GM23338 (cell line): ENCODE results near the gene AEN. TPM values are rescaled to one million over a fixed set of nuclear protein-coding genes. Genes with fewer than 3 reads are reported as not detected.

Source experiments
- ATAC-seq: fragments of 200-7000 bp; cut with Tn5 transposase; 3 replicates; pipeline ENCODE4 v1.9.1; 2020
- DNase-seq: peaks from one replicate; pipeline ENCODE4 v3.0.0-alpha.2; 2015; ENCODE audit warnings: low spot score
- H2AFZ ChIP-seq: fragments of 200-600 bp; sonication (generic); 2 replicates; pipeline ENCODE4 v1.8.0; 2016; ENCODE audit warnings: antibody characterized with exemption, mild to moderate bottlenecking, moderate library complexity
- H3F3A ChIP-seq: fragments of 200-600 bp; sonication (generic); replicated peaks from 2 replicates; pipeline ENCODE4 v1.8.0; 2017; ENCODE audit warnings: antibody characterized with exemption, mixed run types, low read depth
- H3K27ac ChIP-seq: fragments of 200-600 bp; sonication (generic); 2 replicates; pipeline ENCODE4 v1.6.1; 2016; ENCODE audit warnings: low read depth
- H3K27me3 ChIP-seq: fragments of 200-600 bp; sonication (generic); 2 replicates; pipeline ENCODE4 v1.8.0; 2016; ENCODE audit warnings: mild to moderate bottlenecking, mixed run types, moderate library complexity; ENCODE audit not compliant: insufficient read depth
- H3K36me3 ChIP-seq: fragments of 200-600 bp; sonication (generic); 2 replicates; pipeline ENCODE4 v1.8.0; 2016; ENCODE audit warnings: mild to moderate bottlenecking; ENCODE audit not compliant: insufficient read depth
- H3K4me1 ChIP-seq: fragments of 200-600 bp; sonication (generic); 2 replicates; pipeline ENCODE4 v1.8.0; 2016; ENCODE audit warnings: mild to moderate bottlenecking, moderate library complexity; ENCODE audit not compliant: insufficient read depth
- H3K4me2 ChIP-seq: fragments of 200-600 bp; sonication (generic); 2 replicates; pipeline ENCODE4 v1.7.1; 2017; ENCODE audit warnings: mixed run types
- H3K4me3 ChIP-seq: fragments of 200-600 bp; sonication (generic); 2 replicates; pipeline ENCODE4 v1.6.1; 2016; ENCODE audit warnings: mixed run types
- H3K79me2 ChIP-seq: fragments of 200-600 bp; sonication (generic); replicated peaks from 2 replicates; pipeline ENCODE4 v1.8.0; 2017; ENCODE audit warnings: mild to moderate bottlenecking; ENCODE audit not compliant: insufficient read depth
- H3K9me2 ChIP-seq: fragments of 200-600 bp; sonication (generic); 2 replicates; pipeline ENCODE4 v1.8.0; 2017; ENCODE audit not compliant: insufficient read depth
- H4K20me1 ChIP-seq: fragments of 200-600 bp; sonication (generic); replicated peaks from 2 replicates; pipeline ENCODE4 v1.8.0; 2017; ENCODE audit warnings: mild to moderate bottlenecking; ENCODE audit not compliant: insufficient read depth
- H3K27ac Mint-ChIP-seq: 2 replicates; pipeline ENCODE4 v1.8.0; 2020; ENCODE audit warnings: inconsistent platforms, mild to moderate bottlenecking, moderate library complexity, mixed read lengths
- H3K27me3 Mint-ChIP-seq: 3 replicates; pipeline ENCODE4 v1.8.0; 2022; ENCODE audit warnings: low read depth, mild to moderate bottlenecking, moderate library complexity, mixed read lengths, inconsistent platforms; ENCODE audit not compliant: insufficient read depth, poor library complexity
- H3K36me3 Mint-ChIP-seq: 3 replicates; pipeline ENCODE4 v1.8.0; 2021; ENCODE audit warnings: low read depth, mild to moderate bottlenecking, inconsistent platforms, moderate library complexity, mixed read lengths
- H3K4me1 Mint-ChIP-seq: 3 replicates; pipeline ENCODE4 v1.8.0; 2020; ENCODE audit warnings: mild to moderate bottlenecking, inconsistent platforms, mixed read lengths
- H3K4me3 Mint-ChIP-seq: 3 replicates; pipeline ENCODE4 v1.8.0; 2021; ENCODE audit warnings: moderate library complexity, mild to moderate bottlenecking, inconsistent platforms, mixed read lengths
- H3K9me3 Mint-ChIP-seq: 3 replicates; pipeline ENCODE4 v1.8.0; 2020; ENCODE audit warnings: moderate library complexity, mild to moderate bottlenecking, inconsistent platforms, mixed read lengths
- CREB1 ChIP-seq: fragments of 250-450 bp; sonication (Bioruptor Pico); IDR thresholded peaks from 2 replicates; pipeline ENCODE4 v1.5.0; 2020; ENCODE audit warnings: low read depth, mild to moderate bottlenecking, moderate library complexity
- EZH2 ChIP-seq: fragments of 200-600 bp; sonication (generic); IDR thresholded peaks from one replicate; pipeline ENCODE4 v1.8.0; 2017; ENCODE audit warnings: antibody characterized with exemption, mild to moderate bottlenecking, low read depth; ENCODE audit not compliant: unreplicated experiment
- EZH2phosphoT487 ChIP-seq: fragments of 200-600 bp; sonication (generic); IDR thresholded peaks from one replicate; pipeline ENCODE4 v1.8.1; 2018; ENCODE audit warnings: antibody characterized with exemption; ENCODE audit not compliant: unreplicated experiment
- JUNB ChIP-seq: IDR thresholded peaks from one replicate; pipeline ENCODE4 v1.6.1; 2016; ENCODE audit warnings: antibody characterized with exemption; ENCODE audit not compliant: unreplicated experiment
- NANOG ChIP-seq: IDR thresholded peaks from 2 replicates; pipeline ENCODE4 v1.6.1; 2016; ENCODE audit warnings: antibody characterized with exemption, borderline replicate concordance
- POLR2AphosphoS5 ChIP-seq: IDR thresholded peaks from 2 replicates; pipeline ENCODE4 v1.6.1; 2016; ENCODE audit warnings: antibody characterized with exemption, low read depth
- ZNF114 ChIP-seq: fragments of 250-450 bp; sonication (Bioruptor Pico); IDR thresholded peaks from 2 replicates; pipeline ENCODE4 v1.5.0; 2020; ENCODE audit warnings: mild to moderate bottlenecking, moderate library complexity
- ZNF331 ChIP-seq: fragments of 250-450 bp; sonication (Bioruptor Pico); IDR thresholded peaks from 2 replicates; pipeline ENCODE4 v1.5.0; 2020; ENCODE audit warnings: low read depth, mild to moderate bottlenecking, moderate library complexity
- polyA plus RNA-seq: library from polyadenylated mRNA; unstranded; fragments of >200 nt; fragmentation: Nextera tagmentation; extraction: Ambion mirVana; gene quantifications from 2 replicates; pipeline ENCODE4 v1.2.1, GENCODE V29; 2016
- total RNA-seq: library from RNA; depleted of rRNA; stranded (reverse); fragments of >200 nt; shearing (Covaris generic); gene quantifications from 2 replicates; pipeline ENCODE4 v1.2.3, GENCODE V29; 2014
- TF ChIP-seq, protein P1 (sequence below): IDR thresholded peaks from 2 replicates; pipeline ENCODE4 v1.6.1; 2016; ENCODE audit warnings: antibody characterized with exemption
- TF ChIP-seq, protein P2 (sequence below): IDR thresholded peaks from one replicate; pipeline ENCODE4 v1.6.1; 2018; ENCODE audit warnings: antibody characterized with exemption; ENCODE audit not compliant: unreplicated experiment
- TF ChIP-seq, protein P3 (sequence below), 2 experiments: fragments of 200-600 bp in 1 of 2; sonication (generic) in 1 of 2; conservative IDR thresholded peaks; 2 replicates each; pipeline versions ENCODE4 v1.5.1 to v1.6.1; 2016 to 2017; ENCODE audit warnings: antibody characterized with exemption in 2 of 2, low read depth in 2 of 2, mild to moderate bottlenecking in 2 of 2, moderate library complexity in 1 of 2

The AEN gene
- total and polyA plus RNA-seq, 2 experiments from 2014 or later: 82.3 to 220 TPM

DNA sequence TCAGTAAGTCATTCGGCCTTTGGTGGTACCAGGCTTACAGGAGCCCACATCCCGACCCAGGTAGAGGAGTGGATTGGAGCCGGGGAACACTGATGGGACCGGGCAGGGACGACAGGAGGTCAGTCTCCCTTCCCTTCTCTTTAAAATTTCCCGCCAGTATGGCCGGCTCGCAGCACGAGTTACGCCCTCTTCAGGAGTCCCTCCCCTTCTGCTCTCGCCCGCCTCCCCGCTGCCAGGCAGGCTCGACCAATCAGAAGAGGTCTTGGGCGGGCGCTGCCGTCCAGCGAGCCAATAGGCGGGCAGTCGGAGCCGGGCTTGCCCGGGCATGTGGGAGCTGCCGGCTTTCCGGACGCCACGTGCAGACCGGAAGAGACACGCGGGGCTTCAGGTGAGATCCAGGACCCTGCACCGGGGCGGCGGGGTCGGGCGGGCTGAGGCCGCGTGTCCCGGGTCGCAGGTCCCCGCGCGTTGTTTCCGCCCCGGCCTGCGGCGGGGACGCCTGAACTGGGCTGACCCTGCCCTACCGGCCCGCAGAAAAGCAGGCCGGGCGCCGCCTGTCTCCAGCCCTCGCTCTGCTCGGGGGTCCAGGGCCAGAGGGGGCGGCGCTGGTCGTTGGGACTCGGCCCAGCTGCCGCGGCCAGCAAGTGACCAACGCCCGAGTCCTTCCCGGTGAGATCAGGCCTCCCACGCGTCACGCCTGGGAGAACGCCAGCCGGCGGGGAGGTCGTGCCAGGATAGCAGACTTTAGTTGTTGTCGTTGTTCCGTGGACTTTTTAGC, at the start of gene AEN (continued):
- peak; percentile 83 for TF ChIP-seq POLR2AphosphoS5
- no peak for TF ChIP-seq EZH2phosphoT487

GRCh38 chr15:88571852-88572259, 49.3 kb upstream of the AEN start:
- ATAC-seq (no peak), DNase-seq (no peak)
- H3K27me3 Mint-ChIP-seq: peaks cover 2% of the 10 kb centered on the region
- Histone ChIP-seq H3K4me2 (no peak overlapping the region), H3K4me1 (no peaks in the 10 kb centered on the region; the same call in 1 of the 2 replicates), H3F3A (no peaks in the 10 kb centered on the region), H4K20me1 (no peaks in the 10 kb centered on the region), H2AFZ (no peak overlapping the region; the same call in 1 of the 2 replicates), H3K79me2 (no peaks in the 10 kb centered on the region), H3K36me3 (no peaks in the 10 kb centered on the region), H3K27ac (no peak overlapping the region), H3K9me2 (no peaks in the 10 kb centered on the region), H3K27me3 (no peaks in the 10 kb centered on the region), H3K4me3 (no peak overlapping the region)
- H3K27ac Mint-ChIP-seq: no peak overlapping the region
- TF ChIP-seq POLR2AphosphoS5: no peak
- no peak for TF ChIP-seq ZNF114 (CRISPR knock-in tag)
- no peaks in the 10 kb centered on the region for H3K9me3 Mint-ChIP-seq
- no peak overlapping the region for H3K4me3 Mint-ChIP-seq
- no peaks in the 10 kb centered on the region for H3K36me3 Mint-ChIP-seq
- H3K4me1 Mint-ChIP-seq: peaks cover 7% of the 10 kb centered on the region; the same call in 2 of the 3 replicates

- ATAC-seq (no peak), DNase-seq (no peak)
- Histone ChIP-seq H3K4me1 (no peaks in the 10 kb centered on the region), H3K27ac (no peak overlapping the region), H3K4me3 (no peak overlapping the region), H3K4me2 (no peak overlapping the region), H3K9me2 (no peaks in the 10 kb centered on the region), H4K20me1 (no peaks in the 10 kb centered on the region), H2AFZ (peak overlapping the region; percentile 43), H3K27me3 (no peaks in the 10 kb centered on the region), H3K79me2 (no peaks in the 10 kb centered on the region), H3F3A (no peaks in the 10 kb centered on the region), H3K36me3 (no peaks in the 10 kb centered on the region)
- H3K36me3 Mint-ChIP-seq: no peaks in the 10 kb centered on the region
- no peak overlapping the region for H3K4me3 Mint-ChIP-seq
- no peaks in the 10 kb centered on the region for H3K9me3 Mint-ChIP-seq
- no peak overlapping the region for H3K27ac Mint-ChIP-seq
- peaks cover 7% of the 10 kb centered on the region; the same call in 2 of the 3 replicates for H3K4me1 Mint-ChIP-seq
- peaks cover 2% of the 10 kb centered on the region for H3K27me3 Mint-ChIP-seq
- TF ChIP-seq CREB1 (CRISPR knock-in tag): no peak
- no peak for TF ChIP-seq POLR2AphosphoS5
- TF ChIP-seq, protein P1, sequence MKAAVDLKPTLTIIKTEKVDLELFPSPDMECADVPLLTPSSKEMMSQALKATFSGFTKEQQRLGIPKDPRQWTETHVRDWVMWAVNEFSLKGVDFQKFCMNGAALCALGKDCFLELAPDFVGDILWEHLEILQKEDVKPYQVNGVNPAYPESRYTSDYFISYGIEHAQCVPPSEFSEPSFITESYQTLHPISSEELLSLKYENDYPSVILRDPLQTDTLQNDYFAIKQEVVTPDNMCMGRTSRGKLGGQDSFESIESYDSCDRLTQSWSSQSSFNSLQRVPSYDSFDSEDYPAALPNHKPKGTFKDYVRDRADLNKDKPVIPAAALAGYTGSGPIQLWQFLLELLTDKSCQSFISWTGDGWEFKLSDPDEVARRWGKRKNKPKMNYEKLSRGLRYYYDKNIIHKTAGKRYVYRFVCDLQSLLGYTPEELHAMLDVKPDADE: no peak
- TF ChIP-seq ZNF114 (CRISPR knock-in tag): no peak
- no peak for TF ChIP-seq EZH2
- TF ChIP-seq, protein P2, sequence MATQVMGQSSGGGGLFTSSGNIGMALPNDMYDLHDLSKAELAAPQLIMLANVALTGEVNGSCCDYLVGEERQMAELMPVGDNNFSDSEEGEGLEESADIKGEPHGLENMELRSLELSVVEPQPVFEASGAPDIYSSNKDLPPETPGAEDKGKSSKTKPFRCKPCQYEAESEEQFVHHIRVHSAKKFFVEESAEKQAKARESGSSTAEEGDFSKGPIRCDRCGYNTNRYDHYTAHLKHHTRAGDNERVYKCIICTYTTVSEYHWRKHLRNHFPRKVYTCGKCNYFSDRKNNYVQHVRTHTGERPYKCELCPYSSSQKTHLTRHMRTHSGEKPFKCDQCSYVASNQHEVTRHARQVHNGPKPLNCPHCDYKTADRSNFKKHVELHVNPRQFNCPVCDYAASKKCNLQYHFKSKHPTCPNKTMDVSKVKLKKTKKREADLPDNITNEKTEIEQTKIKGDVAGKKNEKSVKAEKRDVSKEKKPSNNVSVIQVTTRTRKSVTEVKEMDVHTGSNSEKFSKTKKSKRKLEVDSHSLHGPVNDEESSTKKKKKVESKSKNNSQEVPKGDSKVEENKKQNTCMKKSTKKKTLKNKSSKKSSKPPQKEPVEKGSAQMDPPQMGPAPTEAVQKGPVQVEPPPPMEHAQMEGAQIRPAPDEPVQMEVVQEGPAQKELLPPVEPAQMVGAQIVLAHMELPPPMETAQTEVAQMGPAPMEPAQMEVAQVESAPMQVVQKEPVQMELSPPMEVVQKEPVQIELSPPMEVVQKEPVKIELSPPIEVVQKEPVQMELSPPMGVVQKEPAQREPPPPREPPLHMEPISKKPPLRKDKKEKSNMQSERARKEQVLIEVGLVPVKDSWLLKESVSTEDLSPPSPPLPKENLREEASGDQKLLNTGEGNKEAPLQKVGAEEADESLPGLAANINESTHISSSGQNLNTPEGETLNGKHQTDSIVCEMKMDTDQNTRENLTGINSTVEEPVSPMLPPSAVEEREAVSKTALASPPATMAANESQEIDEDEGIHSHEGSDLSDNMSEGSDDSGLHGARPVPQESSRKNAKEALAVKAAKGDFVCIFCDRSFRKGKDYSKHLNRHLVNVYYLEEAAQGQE: no peak
- TF ChIP-seq JUNB: no peak
- TF ChIP-seq, protein P3, sequence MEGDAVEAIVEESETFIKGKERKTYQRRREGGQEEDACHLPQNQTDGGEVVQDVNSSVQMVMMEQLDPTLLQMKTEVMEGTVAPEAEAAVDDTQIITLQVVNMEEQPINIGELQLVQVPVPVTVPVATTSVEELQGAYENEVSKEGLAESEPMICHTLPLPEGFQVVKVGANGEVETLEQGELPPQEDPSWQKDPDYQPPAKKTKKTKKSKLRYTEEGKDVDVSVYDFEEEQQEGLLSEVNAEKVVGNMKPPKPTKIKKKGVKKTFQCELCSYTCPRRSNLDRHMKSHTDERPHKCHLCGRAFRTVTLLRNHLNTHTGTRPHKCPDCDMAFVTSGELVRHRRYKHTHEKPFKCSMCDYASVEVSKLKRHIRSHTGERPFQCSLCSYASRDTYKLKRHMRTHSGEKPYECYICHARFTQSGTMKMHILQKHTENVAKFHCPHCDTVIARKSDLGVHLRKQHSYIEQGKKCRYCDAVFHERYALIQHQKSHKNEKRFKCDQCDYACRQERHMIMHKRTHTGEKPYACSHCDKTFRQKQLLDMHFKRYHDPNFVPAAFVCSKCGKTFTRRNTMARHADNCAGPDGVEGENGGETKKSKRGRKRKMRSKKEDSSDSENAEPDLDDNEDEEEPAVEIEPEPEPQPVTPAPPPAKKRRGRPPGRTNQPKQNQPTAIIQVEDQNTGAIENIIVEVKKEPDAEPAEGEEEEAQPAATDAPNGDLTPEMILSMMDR (conservative IDR thresholded peaks at IDR 0.05; ENCODE audit: low read depth in 2 of 2): no peak
- no peak for TF ChIP-seq EZH2phosphoT487
- TF ChIP-seq NANOG: no peak
- TF ChIP-seq ZNF331 (CRISPR knock-in tag): no peak
Observed at GRCh38 chr15:88574077-88574476, 47.1 kb upstream of the AEN start.
